ENCODE results near the gene MAPRE3. TPM values are rescaled to one million over a fixed set of nuclear protein-coding genes. Genes with fewer than 3 reads are reported as not detected.

The MAPRE3 gene
- total and polyA plus RNA-seq, 4 donors: 10.2 to 41.9 (median 27.2) TPM

DNA sequence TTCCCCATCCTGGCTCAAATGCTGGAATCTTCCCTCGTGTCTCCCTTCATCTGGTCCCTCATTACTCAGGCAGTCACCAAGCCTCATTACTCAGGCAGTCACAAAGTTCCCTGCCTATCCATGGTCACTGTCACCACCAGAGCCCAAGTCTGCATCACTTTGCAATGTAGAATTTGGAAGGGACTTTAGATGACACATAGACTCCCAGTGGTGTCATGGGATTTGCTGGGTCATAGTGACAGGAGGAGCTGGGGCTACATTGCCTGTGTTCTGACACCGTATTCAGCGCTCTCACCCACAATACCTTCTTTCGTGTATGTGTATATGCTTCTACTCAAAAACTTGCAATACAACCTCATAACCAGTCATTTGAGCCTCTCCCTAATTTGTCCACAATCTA, 105.9 kb downstream of the MAPRE3 start:
- no peaks in the 10 kb centered on the region for H3K27me3 ChIP-seq (ENCODE audit: control insufficient read depth in 3 of 3, insufficient read depth in 3 of 3, low read length in 2 of 3)
- H3K9ac ChIP-seq (ENCODE audit: insufficient read depth in 1 of 2, low read length in 2 of 2): peak overlapping the region in 1 of 2 donors; percentile 65
- ATAC-seq (ENCODE audit: insufficient read depth, low FRiP score) (no peak), DNase-seq (no peak)
- no peak overlapping the region for H3K4me3 ChIP-seq
- WGBS, 2 donors: 79 to 81% methylated on average over 4 of the region's 4 CpGs
- peaks cover 0 to 76% (median 36%) of the 10 kb centered on the region in 5 donors for H3K4me1 ChIP-seq (ENCODE audit: control insufficient read depth in 5 of 5, insufficient read depth in 5 of 5, low read length in 5 of 5)
- H3K36me3 ChIP-seq (ENCODE audit: control insufficient read depth in 4 of 4, insufficient read depth in 4 of 4, low read length in 4 of 4): peaks cover 0 to 21% (median 4%) of the 10 kb centered on the region in 4 donors
- H3K27ac ChIP-seq (ENCODE audit: low read depth in 1 of 2, low read length in 1 of 2): no peak overlapping the region
- TF ChIP-seq CTCF (IDR thresholded peaks at IDR 0.05; ENCODE audit: control extremely low read depth, extremely low read depth): no peak
- no peaks in the 10 kb centered on the region for H3K9me3 ChIP-seq (ENCODE audit: control insufficient read depth in 4 of 4, insufficient read depth in 3 of 4, low read length in 3 of 4)

Other genes starting within 250 kb of the MAPRE3 start
- gene SLC35F6, start 206.4 kb upstream of the MAPRE3 start, total RNA-seq: 10 to 100 TPM; 14.8 to 49.9 TPM
- 10 to 100 TPM; 21.2 to 21.6 TPM for gene SLC35F6, start 206.4 kb upstream of the MAPRE3 start, polyA plus RNA-seq
- gene CENPA, start 184.6 kb upstream of the MAPRE3 start, total RNA-seq: 1 to 10 TPM in 1 of 2 donors, under 1 TPM in 1; 0.71 to 1.5 TPM
- gene CENPA, start 184.6 kb upstream of the MAPRE3 start, polyA plus RNA-seq: under 1 TPM; 0.94 to 0.96 TPM
- gene DPYSL5, start 122.5 kb upstream of the MAPRE3 start, total RNA-seq: under 1 TPM in 1 of 2 donors, not detected in 1; 0.09 TPM
- gene DPYSL5, start 122.5 kb upstream of the MAPRE3 start, polyA plus RNA-seq: not detected
- gene TMEM214, start 62.3 kb downstream of the MAPRE3 start, total RNA-seq: 10 to 100 TPM; 34.3 to 99.2 TPM
- gene TMEM214, start 62.3 kb downstream of the MAPRE3 start, polyA plus RNA-seq: 10 to 100 TPM; 56.7 to 62.5 TPM
- gene AGBL5, start 81.0 kb downstream of the MAPRE3 start, total RNA-seq: 10 to 100 TPM; 17.3 to 22.3 TPM
- 10 to 100 TPM in 1 of 2 donors, 1 to 10 TPM in 1; 8.6 to 11.6 TPM for gene AGBL5, start 81.0 kb downstream of the MAPRE3 start, polyA plus RNA-seq
- gene OST4, start 101.0 kb downstream of the MAPRE3 start, total RNA-seq: 100 to 1,000 TPM; 164 to 238 TPM
- 100 to 1,000 TPM; 379 to 577 TPM for gene OST4, start 101.0 kb downstream of the MAPRE3 start, polyA plus RNA-seq
- gene EMILIN1, start 108.0 kb downstream of the MAPRE3 start, total RNA-seq: 100 to 1,000 TPM in 1 of 2 donors, 10 to 100 TPM in 1; 88.4 to 163 TPM
- gene EMILIN1, start 108.0 kb downstream of the MAPRE3 start, polyA plus RNA-seq: 10 to 100 TPM; 74.1 to 98.6 TPM
- gene KHK, start 116.1 kb downstream of the MAPRE3 start, total RNA-seq: 1 to 10 TPM; 1.6 to 7.6 TPM
- 1 to 10 TPM; 3.1 to 4.2 TPM for gene KHK, start 116.1 kb downstream of the MAPRE3 start, polyA plus RNA-seq
- gene CGREF1, start 148.5 kb downstream of the MAPRE3 start, total RNA-seq: under 1 TPM; 0.57 to 0.89 TPM
- under 1 TPM; 0.55 to 0.80 TPM for gene CGREF1, start 148.5 kb downstream of the MAPRE3 start, polyA plus RNA-seq
- gene ABHD1, start 153.2 kb downstream of the MAPRE3 start, total RNA-seq: under 1 TPM; 0.11 to 0.74 TPM
- under 1 TPM; 0.08 to 0.16 TPM for gene ABHD1, start 153.2 kb downstream of the MAPRE3 start, polyA plus RNA-seq
- gene PREB, start 164.0 kb downstream of the MAPRE3 start, total RNA-seq: 10 to 100 TPM; 30.2 to 56.8 TPM
- 10 to 100 TPM; 25.8 to 66.8 TPM for gene PREB, start 164.0 kb downstream of the MAPRE3 start, polyA plus RNA-seq
- not detected for gene PRR30, start 168.8 kb downstream of the MAPRE3 start, total RNA-seq
- gene PRR30, start 168.8 kb downstream of the MAPRE3 start, polyA plus RNA-seq: not detected
- under 1 TPM in 1 of 2 donors, not detected in 1; 0.18 TPM for gene TCF23, start 178.4 kb downstream of the MAPRE3 start, total RNA-seq
- gene TCF23, start 178.4 kb downstream of the MAPRE3 start, polyA plus RNA-seq: under 1 TPM; 0.01 to 0.04 TPM
- 100 to 1,000 TPM in 1 of 2 donors, 10 to 100 TPM in 1; 90.0 to 107 TPM for gene ATRAID, start 241.4 kb downstream of the MAPRE3 start, total RNA-seq
- 100 to 1,000 TPM; 136 to 204 TPM for gene ATRAID, start 241.4 kb downstream of the MAPRE3 start, polyA plus RNA-seq
- 10 to 100 TPM; 12.1 to 32.5 TPM for gene SLC5A6, start 241.6 kb downstream of the MAPRE3 start, total RNA-seq
- 10 to 100 TPM; 15.2 to 33.1 TPM for gene SLC5A6, start 241.6 kb downstream of the MAPRE3 start, polyA plus RNA-seq
- gene CAD, start 246.7 kb downstream of the MAPRE3 start, total RNA-seq: 10 to 100 TPM; 18.3 to 42.0 TPM
- gene CAD, start 246.7 kb downstream of the MAPRE3 start, polyA plus RNA-seq: 10 to 100 TPM; 10.9 to 19.4 TPM